ENCODE measurements around the gene VWC2. TPM values are rescaled to one million over a fixed set of nuclear protein-coding genes. Genes with fewer than 3 reads are reported as not detected.

The VWC2 gene
- total and polyA plus RNA-seq, 3 experiments from 2014 or later, result not detected

GRCh38 chr7:49805371-49806007 is 32.1 kb downstream of the VWC2 start:
- DNase-seq, result no peak
- H3K36me3 ChIP-seq (ENCODE audit: insufficient read depth, low read length), result no peaks in the 10 kb centered on the region
- Mint-ChIP-seq H3K4me3 (no peak overlapping the region), H3K36me3 (no peaks in the 10 kb centered on the region), H3K9me3 (peaks cover 0 to 11% (median 0%) of the 10 kb centered on the region in 5 donors), H3K27ac (no peak overlapping the region), H3K4me1 (no peaks in the 10 kb centered on the region), H3K27me3 (peaks cover 0 to 2% of the 10 kb centered on the region in 2 donors)
- no peaks in the 10 kb centered on the region for H3K27me3 ChIP-seq (ENCODE audit: insufficient read depth, low read length, poor library complexity, severe bottlenecking)
- ChIA-PET CTCF (no interaction called here), POLR2A (no interaction called here)
- H3K4me3 ChIP-seq (ENCODE audit: low read length), result no peak overlapping the region
- no peaks in the 10 kb centered on the region for H3K4me1 ChIP-seq (ENCODE audit: insufficient read depth, low read length)
- H3K27ac ChIP-seq (ENCODE audit: low read depth, low read length), result no peak overlapping the region
- H3K9me3 ChIP-seq (ENCODE audit: low read length), result no peaks in the 10 kb centered on the region

- H3K36me3 ChIP-seq (ENCODE audit: insufficient read depth, low read length), result no peaks in the 10 kb centered on the region
- CTCF ChIA-PET, result no interaction called here
- H3K4me3 ChIP-seq (ENCODE audit: low read length), result no peak overlapping the region
- Mint-ChIP-seq H3K9me3 (peaks cover 0 to 5% (median 2%) of the 10 kb centered on the region in 5 donors), H3K27me3 (peaks cover 0 to 2% of the 10 kb centered on the region in 2 donors), H3K27ac (peak overlapping the region in 1 of 8 donors; percentile 42), H3K4me1 (no peaks in the 10 kb centered on the region), H3K4me3 (no peak overlapping the region), H3K36me3 (no peaks in the 10 kb centered on the region)
- no peaks in the 10 kb centered on the region for H3K4me1 ChIP-seq (ENCODE audit: insufficient read depth, low read length)
- H3K9me3 ChIP-seq (ENCODE audit: low read length), result no peaks in the 10 kb centered on the region
- no peaks in the 10 kb centered on the region for H3K27me3 ChIP-seq (ENCODE audit: insufficient read depth, low read length, poor library complexity, severe bottlenecking)
- H3K27ac ChIP-seq (ENCODE audit: low read depth, low read length), result no peak overlapping the region
- no peak for DNase-seq
- POLR2A ChIA-PET, result no interaction called here
Measured at GRCh38 chr7:49812534-49812933, 39.1 kb downstream of the VWC2 start.

- no peaks in the 10 kb centered on the region for H3K36me3 ChIP-seq (ENCODE audit: insufficient read depth, low read length)
- Mint-ChIP-seq H3K4me3 (no peak overlapping the region), H3K36me3 (no peaks in the 10 kb centered on the region), H3K9me3 (peaks cover 0 to 5% (median 0%) of the 10 kb centered on the region in 5 donors), H3K4me1 (no peaks in the 10 kb centered on the region), H3K27me3 (peaks cover 0 to 2% of the 10 kb centered on the region in 2 donors), H3K27ac (no peak overlapping the region)
- ChIA-PET POLR2A (no interaction called here), CTCF (no interaction called here)
- no peak for DNase-seq
- H3K27me3 ChIP-seq (ENCODE audit: insufficient read depth, low read length, poor library complexity, severe bottlenecking), result no peaks in the 10 kb centered on the region
- H3K4me3 ChIP-seq (ENCODE audit: low read length), result no peak overlapping the region
- no peaks in the 10 kb centered on the region for H3K4me1 ChIP-seq (ENCODE audit: insufficient read depth, low read length)
- no peaks in the 10 kb centered on the region for H3K9me3 ChIP-seq (ENCODE audit: low read length)
- no peak overlapping the region for H3K27ac ChIP-seq (ENCODE audit: low read depth, low read length)
Measured at GRCh38 chr7:49817279-49817678, 43.8 kb downstream of the VWC2 start.

GRCh38 chr7:49821181-49821580 is 47.7 kb downstream of the VWC2 start:
- H3K36me3 Mint-ChIP-seq, result no peaks in the 10 kb centered on the region
- Histone ChIP-seq H3K4me3 (ENCODE audit: low read length) (no peak overlapping the region), H3K36me3 (ENCODE audit: insufficient read depth, low read length) (no peaks in the 10 kb centered on the region), H3K9me3 (ENCODE audit: low read length) (no peaks in the 10 kb centered on the region), H3K27ac (ENCODE audit: low read depth, low read length) (no peak overlapping the region), H3K4me1 (ENCODE audit: insufficient read depth, low read length) (no peaks in the 10 kb centered on the region), H3K27me3 (ENCODE audit: insufficient read depth, low read length, poor library complexity, severe bottlenecking) (no peaks in the 10 kb centered on the region)
- H3K4me3 Mint-ChIP-seq, result no peak overlapping the region
- peaks cover 0 to 1% of the 10 kb centered on the region in 2 donors for H3K27me3 Mint-ChIP-seq
- CTCF ChIA-PET, result no interaction called here
- peaks cover 0 to 13% (median 0%) of the 10 kb centered on the region in 5 donors for H3K9me3 Mint-ChIP-seq
- H3K4me1 Mint-ChIP-seq, result no peaks in the 10 kb centered on the region
- DNase-seq, result no peak
- POLR2A ChIA-PET, result no interaction called here
- H3K27ac Mint-ChIP-seq, result no peak overlapping the region

- H3K27ac ChIP-seq (ENCODE audit: low read depth, low read length), result no peak overlapping the region
- no peaks in the 10 kb centered on the region for H3K9me3 ChIP-seq (ENCODE audit: low read length)
- no peaks in the 10 kb centered on the region for H3K27me3 ChIP-seq (ENCODE audit: insufficient read depth, low read length, poor library complexity, severe bottlenecking)
- no peak for DNase-seq
- H3K4me1 Mint-ChIP-seq, result no peaks in the 10 kb centered on the region
- no peaks in the 10 kb centered on the region for H3K36me3 ChIP-seq (ENCODE audit: insufficient read depth, low read length)
- H3K27ac Mint-ChIP-seq, result no peak overlapping the region
- H3K36me3 Mint-ChIP-seq, result no peaks in the 10 kb centered on the region
- H3K4me3 Mint-ChIP-seq, result no peak overlapping the region
- no peak overlapping the region for H3K4me3 ChIP-seq (ENCODE audit: low read length)
- H3K27me3 Mint-ChIP-seq, result peaks cover 0 to 1% of the 10 kb centered on the region in 2 donors
- H3K9me3 Mint-ChIP-seq, result peaks cover 0 to 13% (median 0%) of the 10 kb centered on the region in 5 donors
- ChIA-PET CTCF (no interaction called here), POLR2A (no interaction called here)
- no peaks in the 10 kb centered on the region for H3K4me1 ChIP-seq (ENCODE audit: insufficient read depth, low read length)
Measured at GRCh38 chr7:49822856-49823255, 49.4 kb downstream of the VWC2 start.

- H3K27ac ChIP-seq (ENCODE audit: low read depth, low read length), result no peak overlapping the region
- no peaks in the 10 kb centered on the region for H3K9me3 ChIP-seq (ENCODE audit: low read length)
- Mint-ChIP-seq H3K27ac (no peak overlapping the region), H3K4me1 (no peaks in the 10 kb centered on the region), H3K4me3 (no peak overlapping the region), H3K9me3 (peaks cover 0 to 13% (median 0%) of the 10 kb centered on the region in 5 donors), H3K36me3 (no peaks in the 10 kb centered on the region), H3K27me3 (peaks cover 0 to 1% of the 10 kb centered on the region in 2 donors)
- H3K4me3 ChIP-seq (ENCODE audit: low read length), result no peak overlapping the region
- no peaks in the 10 kb centered on the region for H3K27me3 ChIP-seq (ENCODE audit: insufficient read depth, low read length, poor library complexity, severe bottlenecking)
- ChIA-PET POLR2A (no interaction called here), CTCF (no interaction called here)
- DNase-seq, result no peak
- H3K4me1 ChIP-seq (ENCODE audit: insufficient read depth, low read length), result no peaks in the 10 kb centered on the region
- no peaks in the 10 kb centered on the region for H3K36me3 ChIP-seq (ENCODE audit: insufficient read depth, low read length)
Measured at GRCh38 chr7:49823566-49823965, 50.1 kb downstream of the VWC2 start.

GRCh38 chr7:49839863-49840645 is 66.6 kb downstream of the VWC2 start:
- Mint-ChIP-seq H3K4me1 (no peaks in the 10 kb centered on the region), H3K27me3 (peaks cover 1 to 2% of the 10 kb centered on the region in 2 donors), H3K27ac (peak overlapping the region in 1 of 8 donors; percentile 43), H3K36me3 (no peaks in the 10 kb centered on the region), H3K4me3 (no peak overlapping the region), H3K9me3 (peaks cover 0 to 9% (median 1%) of the 10 kb centered on the region in 5 donors)
- H3K9me3 ChIP-seq (ENCODE audit: low read length), result no peaks in the 10 kb centered on the region
- H3K27ac ChIP-seq (ENCODE audit: low read depth, low read length), result no peak overlapping the region
- H3K4me3 ChIP-seq (ENCODE audit: low read length), result no peak overlapping the region
- DNase-seq, result no peak
- no peaks in the 10 kb centered on the region for H3K36me3 ChIP-seq (ENCODE audit: insufficient read depth, low read length)
- no peaks in the 10 kb centered on the region for H3K4me1 ChIP-seq (ENCODE audit: insufficient read depth, low read length)
- POLR2A ChIA-PET, result no interaction called here
- H3K27me3 ChIP-seq (ENCODE audit: insufficient read depth, low read length, poor library complexity, severe bottlenecking), result no peaks in the 10 kb centered on the region
- CTCF ChIA-PET, result no interaction called here

- Histone ChIP-seq H3K4me1 (ENCODE audit: insufficient read depth, low read length) (no peaks in the 10 kb centered on the region), H3K9me3 (ENCODE audit: low read length) (no peaks in the 10 kb centered on the region), H3K27ac (ENCODE audit: low read depth, low read length) (no peak overlapping the region), H3K4me3 (ENCODE audit: low read length) (no peak overlapping the region), H3K36me3 (ENCODE audit: insufficient read depth, low read length) (no peaks in the 10 kb centered on the region), H3K27me3 (ENCODE audit: insufficient read depth, low read length, poor library complexity, severe bottlenecking) (no peaks in the 10 kb centered on the region)
- no peak overlapping the region for H3K27ac Mint-ChIP-seq
- POLR2A ChIA-PET, result no interaction called here
- no peaks in the 10 kb centered on the region for H3K4me1 Mint-ChIP-seq
- H3K9me3 Mint-ChIP-seq, result peaks cover 0 to 4% (median 1%) of the 10 kb centered on the region in 5 donors
- no peak for DNase-seq
- H3K4me3 Mint-ChIP-seq, result no peak overlapping the region
- CTCF ChIA-PET, result no interaction called here
- H3K36me3 Mint-ChIP-seq, result no peaks in the 10 kb centered on the region
- H3K27me3 Mint-ChIP-seq, result peaks cover 0 to 1% of the 10 kb centered on the region in 2 donors
Measured at GRCh38 chr7:49840751-49841405, 67.4 kb downstream of the VWC2 start.

Measured in CD8-positive, alpha-beta memory T cell (primary cell).